OCI-LY3 (cell line): ENCODE data around the gene APBB1IP.

Experiments
- CTCF ChIP-seq: fragments of 200-600, 300-600 bp; sonication (generic); IDR thresholded peaks from 2 replicates; pipeline ENCODE4 v1.5.1; 2014; ENCODE audit warnings: antibody characterized with exemption, low read length, low read depth
- EZH2phosphoT487 ChIP-seq: fragments of 200-600 bp; shearing (Covaris generic); IDR thresholded peaks from 2 replicates; pipeline ENCODE4 v1.6.1; 2018; ENCODE audit warnings: antibody characterized with exemption, mixed run types, low read depth

- TF ChIP-seq CTCF (no peak), EZH2phosphoT487 (no peak)
Measured at GRCh38 chr10:26449726-26450125, 11.6 kb downstream of the APBB1IP start.
